Nephron (organoid): Measurements from ENCODE around the gene HECW1.

Source experiments
- H3K27ac Mint-ChIP-seq, 3 experiments: 2 replicates each; pipeline ENCODE4 v1.8.0; 2020; ENCODE audit warnings: mixed read lengths in 3 of 3, mild to moderate bottlenecking in 2 of 3, moderate library complexity in 1 of 3
- H3K27me3 Mint-ChIP-seq: 2 replicates; pipeline ENCODE4 v1.8.0; 2021; ENCODE audit warnings: low read depth, mild to moderate bottlenecking, moderate library complexity, mixed read lengths
- H3K36me3 Mint-ChIP-seq: 2 replicates; pipeline ENCODE4 v1.8.0; 2020; ENCODE audit warnings: low read depth, mixed read lengths
- H3K4me1 Mint-ChIP-seq: 2 replicates; pipeline ENCODE4 v1.8.0; 2020; ENCODE audit warnings: mixed read lengths
- H3K4me3 Mint-ChIP-seq, 3 experiments: 2 replicates each; pipeline ENCODE4 v1.8.0; 2020; ENCODE audit warnings: mild to moderate bottlenecking in 3 of 3, mixed read lengths in 3 of 3, moderate library complexity in 2 of 3
- H3K9me3 Mint-ChIP-seq: 2 replicates; pipeline ENCODE4 v1.8.0; 2020; ENCODE audit warnings: mixed read lengths
- CTCF ChIP-seq, 3 experiments: fragments of 200-600 bp; sonication (generic); IDR thresholded peaks; one replicate each; pipeline ENCODE4 v1.5.0; 2021; ENCODE audit warnings: antibody characterized with exemption in 3 of 3; ENCODE audit not compliant: unreplicated experiment in 3 of 3

Gene HECW1

GRCh38 chr7:43479042-43479441 lies 366.6 kb downstream of the HECW1 start:
- Mint-ChIP-seq H3K9me3 (peaks cover 2% of the 10 kb centered on the region), H3K4me1 (peaks cover 26% of the 10 kb centered on the region), H3K27ac (no peak overlapping the region), H3K36me3 (peaks cover 5% of the 10 kb centered on the region), H3K27me3 (no peaks in the 10 kb centered on the region), H3K4me3 (no peak overlapping the region)
- TF ChIP-seq CTCF (IDR thresholded peaks at IDR 0.05; ENCODE audit: unreplicated experiment in 3 of 3), result no peak

GRCh38 chr7:43479543-43479942 lies 367.1 kb downstream of the HECW1 start:
- Mint-ChIP-seq H3K9me3 (peaks cover 2% of the 10 kb centered on the region), H3K27me3 (no peaks in the 10 kb centered on the region), H3K36me3 (peaks cover 5% of the 10 kb centered on the region), H3K4me1 (peaks cover 31% of the 10 kb centered on the region), H3K4me3 (no peak overlapping the region), H3K27ac (peak overlapping the region in 2 of 3 experiments; percentile 12 to 65)
- TF ChIP-seq CTCF (IDR thresholded peaks at IDR 0.05; ENCODE audit: unreplicated experiment in 3 of 3), result no peak

GRCh38 chr7:43480581-43480980 lies 368.1 kb downstream of the HECW1 start:
- Mint-ChIP-seq H3K36me3 (peaks cover 5% of the 10 kb centered on the region), H3K4me3 (no peak overlapping the region), H3K4me1 (peaks cover 39% of the 10 kb centered on the region), H3K9me3 (peaks cover 2% of the 10 kb centered on the region), H3K27me3 (no peaks in the 10 kb centered on the region), H3K27ac (peak overlapping the region in 1 of 3 experiments; percentile 55)
- no peak for TF ChIP-seq CTCF (IDR thresholded peaks at IDR 0.05; ENCODE audit: unreplicated experiment in 3 of 3)

GRCh38 chr7:43481902-43482678 lies 369.6 kb downstream of the HECW1 start:
- H3K9me3 Mint-ChIP-seq, result peaks cover 2% of the 10 kb centered on the region
- H3K4me1 Mint-ChIP-seq, result peaks cover 45% of the 10 kb centered on the region
- H3K36me3 Mint-ChIP-seq, result peaks cover 5% of the 10 kb centered on the region
- peak overlapping the region in 1 of 3 experiments; percentile 10 for H3K4me3 Mint-ChIP-seq
- peak overlapping the region; percentile 75 to 88 (median 76) for H3K27ac Mint-ChIP-seq
- no peak for TF ChIP-seq CTCF (IDR thresholded peaks at IDR 0.05; ENCODE audit: unreplicated experiment in 3 of 3)
- no peaks in the 10 kb centered on the region for H3K27me3 Mint-ChIP-seq

GRCh38 chr7:43482679-43483252 lies 370.3 kb downstream of the HECW1 start:
- Mint-ChIP-seq H3K36me3 (peaks cover 5% of the 10 kb centered on the region), H3K9me3 (peaks cover 2% of the 10 kb centered on the region), H3K4me1 (peaks cover 47% of the 10 kb centered on the region), H3K4me3 (no peak overlapping the region), H3K27me3 (no peaks in the 10 kb centered on the region), H3K27ac (peak overlapping the region; percentile 75 to 88 (median 76))
- no peak for TF ChIP-seq CTCF (IDR thresholded peaks at IDR 0.05; ENCODE audit: unreplicated experiment in 3 of 3)
